Activated CD4-positive, CD25-positive, alpha-beta regulatory T cell treated with anti-CD3 and anti-CD28 coated beads, Interleukin-2, amount 50 U/mL, for 72 hours (primary cell): ENCODE results near the gene CRTC1.
A peak's percentile ranks its signal among the peaks of the same experiment; 100 is the strongest.

ENCODE experiments used
- DNase-seq: peaks from one replicate; pipeline ENCODE4 v3.0.0; 2021

CRTC1 gene

GRCh38 chr19:18817574-18817973, 134.1 kb downstream of the CRTC1 start:
- no peak for DNase-seq

- no peak for DNase-seq
These were observed 145.3 kb downstream of the CRTC1 start for GRCh38 chr19:18828786-18829185.

DNA sequence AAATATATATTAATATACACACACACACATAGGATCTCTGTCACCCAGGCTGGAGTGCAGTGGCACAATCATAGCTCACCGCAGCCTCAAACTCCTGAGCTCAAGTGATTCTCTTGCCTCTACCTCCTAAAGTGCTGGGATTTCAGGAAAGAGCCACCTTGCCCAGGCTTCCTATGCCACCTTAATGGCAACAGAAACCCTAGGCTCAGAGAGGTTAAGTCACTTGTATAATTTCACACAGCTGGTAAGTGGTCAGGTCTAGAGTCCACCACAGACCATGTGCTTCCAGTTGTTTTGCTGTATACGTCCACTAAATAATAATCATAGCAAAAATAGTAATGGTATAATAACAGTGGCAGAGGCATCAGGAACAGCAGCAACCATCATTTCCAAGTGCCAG, 147.0 kb downstream of the CRTC1 start:
- DNase-seq, result no peak

DNA sequence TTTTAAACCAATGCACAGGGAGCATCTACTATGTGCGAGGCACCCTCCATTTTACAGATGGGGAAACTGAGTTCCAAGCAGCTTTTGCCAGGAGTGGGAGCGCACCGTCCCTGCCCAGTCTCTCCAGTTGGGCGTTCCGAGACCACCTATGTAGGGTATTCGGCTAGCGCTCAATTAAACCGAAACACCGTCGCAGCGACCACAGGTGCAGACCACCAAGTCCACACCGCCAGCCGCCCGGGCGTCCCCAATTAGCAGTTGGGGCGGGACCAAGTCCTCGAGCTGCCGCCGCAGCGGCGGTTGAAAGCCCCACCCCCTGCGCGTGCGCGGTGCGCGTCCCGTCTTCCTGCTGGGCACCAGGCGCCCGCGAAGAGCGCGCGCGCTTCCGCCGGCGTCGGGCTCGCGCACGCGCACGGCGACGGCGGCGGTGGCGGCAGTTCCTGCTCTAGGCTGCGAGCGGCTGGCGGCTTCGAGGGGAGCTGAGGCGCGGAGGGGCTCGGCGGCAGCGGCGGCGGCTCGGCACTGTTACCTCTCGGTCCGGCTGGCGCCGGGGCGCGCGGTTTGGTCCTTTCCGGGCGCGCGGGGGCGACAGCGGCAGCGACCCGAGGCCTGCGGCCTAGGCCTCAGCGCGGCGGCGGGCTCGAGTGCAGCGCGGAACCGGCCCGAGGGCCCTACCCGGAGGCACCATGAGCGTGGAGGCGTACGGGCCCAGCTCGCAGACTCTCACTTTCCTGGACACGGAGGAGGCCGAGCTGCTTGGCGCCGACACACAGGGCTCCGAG, 148.2 kb downstream of the CRTC1 start, which contains the start of gene UPF1:
Gene UPF1, plus strand, starts transcription at position 436 of the 782 bp plus-strand sequence. Its CDS starts 251 bp downstream, at position 687.
- peak; percentile 98 for DNase-seq
